T-helper 2 cell treated with Interferon-gamma antibody and Interleukin-4, amounts not matched to agents 5 μg/mL and 100 μg/mL, for 36 hours (primary cell): ENCODE data around the gene SYF2.
"Not testable (repeated sequence)": the region's sequence is repeated elsewhere in the genome, so short reads cannot be mapped to it uniquely, and the experiment has no call there.

Experiments
- DNase-seq: peaks from one replicate; pipeline ENCODE4 v3.0.0; 2021; ENCODE audit warnings: low spot score
- H3K27ac Mint-ChIP-seq: one replicate; pipeline ENCODE4 v1.8.0; 2021; ENCODE audit warnings: mild to moderate bottlenecking, mixed read lengths
- H3K27me3 Mint-ChIP-seq: one replicate; pipeline ENCODE4 v1.8.0; 2021; ENCODE audit warnings: low read depth, mixed read lengths
- H3K36me3 Mint-ChIP-seq: one replicate; pipeline ENCODE4 v1.8.0; 2021; ENCODE audit warnings: low read depth, mixed read lengths
- H3K4me1 Mint-ChIP-seq: one replicate; pipeline ENCODE4 v1.8.0; 2021; ENCODE audit warnings: low read depth, mixed read lengths
- H3K4me3 Mint-ChIP-seq: one replicate; pipeline ENCODE4 v1.8.0; 2022; ENCODE audit warnings: mild to moderate bottlenecking, moderate library complexity, mixed read lengths
- H3K9me3 Mint-ChIP-seq: one replicate; pipeline ENCODE4 v1.8.0; 2021; ENCODE audit warnings: mixed read lengths

SYF2 gene

DNA sequence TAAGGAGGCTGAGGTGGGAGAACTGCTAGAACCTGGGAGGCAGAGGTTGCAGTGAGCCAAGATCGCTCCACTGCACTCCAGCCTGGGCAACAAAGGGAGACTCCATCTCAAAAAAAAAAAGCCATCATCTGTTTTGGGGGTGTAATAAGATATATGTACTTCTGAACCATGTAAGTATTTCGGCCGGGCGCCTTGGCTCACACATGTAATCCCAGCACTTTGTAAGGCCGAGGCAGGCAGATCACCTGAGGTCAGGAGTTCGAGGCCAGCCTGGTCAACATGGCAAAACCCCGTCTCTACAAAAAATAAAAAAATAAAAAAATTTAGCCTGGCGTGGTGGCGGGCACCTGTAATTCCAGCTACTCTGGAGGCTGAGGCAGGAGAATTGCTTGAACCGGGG lies 3.1 kb upstream of the SYF2 start:
- not testable (repeated sequence) for H3K27me3 Mint-ChIP-seq, H3K27ac Mint-ChIP-seq, H3K9me3 Mint-ChIP-seq, DNase-seq, H3K4me3 Mint-ChIP-seq
- Mint-ChIP-seq H3K4me1 (peaks cover 25% of the 10 kb centered on the region), H3K36me3 (peaks cover 23% of the 10 kb centered on the region)

DNA sequence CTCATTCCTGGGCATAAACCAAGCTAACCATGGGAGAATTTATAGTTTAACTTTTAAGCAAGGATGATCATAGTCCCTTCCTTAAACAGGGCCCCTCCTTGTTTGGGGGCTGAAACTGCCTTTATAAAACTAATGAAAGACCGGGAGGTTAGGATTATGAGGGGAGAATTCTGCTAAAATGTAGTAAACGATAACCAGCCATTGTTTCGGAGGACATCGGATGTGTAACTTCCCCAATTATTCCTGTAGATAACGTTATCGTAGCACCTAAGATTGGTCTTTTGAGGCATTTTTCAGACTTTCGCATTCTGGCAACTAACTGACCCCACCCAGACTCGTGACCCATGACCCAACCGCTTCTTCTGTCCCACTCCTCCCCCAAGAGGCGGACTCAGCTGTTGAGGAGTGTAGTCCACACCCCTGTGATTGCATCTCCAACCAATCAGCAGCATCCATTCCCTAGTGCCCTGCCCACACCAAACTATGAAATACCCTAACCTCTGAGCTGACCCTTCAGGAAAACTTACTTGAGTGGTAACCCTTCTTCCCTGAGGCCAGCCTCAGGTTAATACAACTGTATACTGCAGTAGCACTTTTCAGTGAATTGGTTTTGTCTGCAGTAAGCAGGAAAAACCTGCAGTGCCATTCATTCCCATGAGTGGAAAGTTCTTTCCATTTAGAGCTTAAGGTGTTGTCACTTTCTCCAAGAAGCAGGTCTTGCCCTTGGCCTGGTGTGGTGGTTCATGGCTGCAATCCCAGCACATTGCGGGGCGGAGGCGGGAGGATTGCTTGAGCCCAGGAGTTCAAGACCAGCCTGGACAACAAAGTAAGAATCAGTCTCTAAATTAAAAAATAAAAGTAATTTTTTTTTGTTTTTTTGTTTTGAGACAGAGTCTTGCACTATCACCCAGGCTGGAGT lies 823 bp upstream of the SYF2 start:
- Mint-ChIP-seq H3K27ac (no peak overlapping the region), H3K27me3 (no peaks in the 10 kb centered on the region), H3K9me3 (no peaks in the 10 kb centered on the region), H3K4me1 (peaks cover 20% of the 10 kb centered on the region), H3K36me3 (peaks cover 26% of the 10 kb centered on the region), H3K4me3 (no peak overlapping the region)
- peak; percentile 71 for DNase-seq

DNA sequence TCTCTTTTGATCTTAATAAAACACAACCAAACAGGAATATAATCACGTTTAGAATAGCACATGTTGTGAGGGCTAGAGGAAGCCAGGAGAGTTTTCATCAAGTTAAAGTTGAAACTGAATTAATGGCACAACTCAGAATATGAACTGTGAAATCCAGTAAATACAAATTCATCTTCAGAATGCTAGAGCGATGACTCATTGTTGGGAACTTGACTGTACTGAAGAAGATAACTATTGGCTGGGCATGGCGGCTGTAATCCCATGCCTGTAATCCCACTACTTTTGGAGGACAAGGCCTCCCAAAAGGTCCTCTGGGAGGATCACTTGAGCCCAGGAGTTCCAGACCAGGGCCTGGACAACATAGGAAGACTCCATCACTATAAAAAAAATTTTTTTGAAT lies 8.8 kb downstream of the SYF2 start:
- Mint-ChIP-seq H3K27me3 (no peaks in the 10 kb centered on the region), H3K27ac (no peak overlapping the region), H3K4me3 (no peak overlapping the region), H3K9me3 (no peaks in the 10 kb centered on the region), H3K4me1 (peaks cover 2% of the 10 kb centered on the region), H3K36me3 (peaks cover 38% of the 10 kb centered on the region)
- DNase-seq: no peak

DNA sequence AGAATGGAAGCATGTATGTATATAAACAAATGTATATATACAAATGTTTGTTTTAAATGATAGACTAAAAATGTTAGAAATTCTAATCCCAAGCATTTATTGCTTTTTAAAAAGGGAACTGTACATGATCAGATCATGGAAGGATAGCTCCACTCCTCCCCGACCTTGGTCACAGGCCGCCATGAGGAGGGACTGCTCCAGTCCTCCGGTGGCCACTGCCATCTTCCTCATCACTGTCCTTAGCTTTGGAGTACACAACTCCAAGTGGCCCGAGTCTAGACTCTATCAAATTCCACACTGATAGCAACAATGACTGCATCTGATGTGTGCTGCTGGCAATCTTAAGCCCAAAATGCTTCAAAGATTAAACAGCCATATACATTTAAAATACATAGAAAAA lies 9.7 kb downstream of the SYF2 start:
- no peaks in the 10 kb centered on the region for H3K4me1 Mint-ChIP-seq
- H3K4me3 Mint-ChIP-seq: no peak overlapping the region
- peaks cover 35% of the 10 kb centered on the region for H3K36me3 Mint-ChIP-seq
- DNase-seq: no peak
- H3K27ac Mint-ChIP-seq: no peak overlapping the region
- no peaks in the 10 kb centered on the region for H3K27me3 Mint-ChIP-seq
- H3K9me3 Mint-ChIP-seq: no peaks in the 10 kb centered on the region

DNA sequence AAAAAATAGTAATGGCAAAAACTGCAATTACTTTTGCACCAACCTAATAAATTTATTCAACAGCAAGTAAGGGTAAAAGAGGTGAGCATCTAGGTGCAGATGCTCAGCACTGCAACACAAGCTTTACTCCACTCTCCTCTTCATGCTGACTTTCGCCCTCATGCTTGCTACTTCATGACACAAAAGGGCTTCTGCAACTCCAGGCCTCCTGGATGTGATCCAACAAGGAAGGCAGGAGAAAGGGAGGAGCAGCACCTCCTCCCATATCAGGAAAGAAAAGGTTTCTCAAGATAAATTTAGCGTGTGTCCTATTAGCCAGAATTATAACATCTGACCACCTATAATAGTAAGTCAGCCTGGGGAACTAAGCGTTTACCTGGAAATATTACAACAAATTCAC lies 11.6 kb downstream of the SYF2 start:
- H3K4me3 Mint-ChIP-seq: no peak overlapping the region
- H3K9me3 Mint-ChIP-seq: no peaks in the 10 kb centered on the region
- peaks cover 4% of the 10 kb centered on the region for H3K4me1 Mint-ChIP-seq
- H3K27ac Mint-ChIP-seq: no peak overlapping the region
- peaks cover 24% of the 10 kb centered on the region for H3K36me3 Mint-ChIP-seq
- no peaks in the 10 kb centered on the region for H3K27me3 Mint-ChIP-seq
- DNase-seq: no peak

DNA sequence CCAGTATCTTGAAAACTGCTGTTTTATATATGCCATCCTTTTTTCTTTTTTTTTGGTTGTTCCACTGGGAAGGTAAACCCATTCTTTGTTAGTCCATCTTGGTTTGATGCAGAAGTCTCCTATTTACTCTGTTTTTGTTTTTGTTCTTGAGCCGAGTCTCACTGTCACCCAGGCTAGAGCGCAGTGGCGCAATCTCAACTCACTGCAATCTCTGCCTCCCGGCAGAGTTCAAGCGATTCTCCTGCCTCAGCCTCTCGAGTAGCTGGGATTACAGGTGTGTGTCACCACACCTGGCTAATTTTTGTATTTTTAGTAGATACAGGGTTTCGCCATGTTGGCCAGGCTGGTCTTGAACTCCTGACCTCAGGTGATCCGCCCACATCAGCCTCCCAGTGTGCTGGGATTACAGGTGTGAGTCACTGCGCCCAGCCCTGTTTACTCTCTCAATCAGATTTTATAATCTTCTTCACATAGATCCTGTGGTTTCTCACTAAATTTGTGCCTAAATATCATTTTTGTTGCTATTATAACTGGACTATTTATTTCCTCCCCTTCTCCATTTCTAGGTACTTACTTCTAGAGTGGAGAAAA lies 12.5 kb downstream of the SYF2 start:
- Mint-ChIP-seq H3K9me3 (no peaks in the 10 kb centered on the region), H3K4me1 (peaks cover 6% of the 10 kb centered on the region), H3K4me3 (no peak overlapping the region), H3K27ac (no peak overlapping the region), H3K36me3 (peaks cover 20% of the 10 kb centered on the region), H3K27me3 (no peaks in the 10 kb centered on the region)
- DNase-seq: no peak

DNA sequence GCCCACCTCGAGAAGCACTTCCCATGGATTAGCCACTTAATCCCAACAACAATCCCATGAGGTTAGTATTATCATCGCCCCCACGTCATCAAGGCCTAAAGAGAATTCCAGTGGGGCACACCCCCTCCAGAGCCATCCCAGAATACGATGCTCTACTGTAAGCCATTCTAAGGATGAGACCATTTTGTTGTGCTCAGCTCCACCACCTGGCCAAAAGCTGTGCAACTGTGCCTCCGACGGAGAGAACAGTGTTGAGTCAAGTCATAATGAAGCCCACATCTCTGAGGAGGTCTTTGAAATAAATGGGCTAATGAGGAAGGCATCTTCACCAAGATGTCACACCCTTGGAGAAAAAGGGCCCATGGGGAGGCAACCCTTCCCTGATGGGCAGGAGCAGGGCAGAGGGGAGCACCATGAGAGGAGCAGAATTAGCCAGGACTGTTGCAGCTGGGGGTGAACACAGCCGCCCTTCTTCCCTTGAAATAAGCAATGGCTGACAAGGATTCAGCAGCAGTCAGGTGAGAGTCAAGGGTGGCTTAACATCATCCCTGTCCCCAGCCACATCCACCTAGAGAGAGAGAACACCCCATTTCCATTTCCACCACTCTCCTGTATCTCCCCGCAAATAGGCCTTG lies 14.6 kb downstream of the SYF2 start:
- H3K4me3 Mint-ChIP-seq: no peak overlapping the region

DNA sequence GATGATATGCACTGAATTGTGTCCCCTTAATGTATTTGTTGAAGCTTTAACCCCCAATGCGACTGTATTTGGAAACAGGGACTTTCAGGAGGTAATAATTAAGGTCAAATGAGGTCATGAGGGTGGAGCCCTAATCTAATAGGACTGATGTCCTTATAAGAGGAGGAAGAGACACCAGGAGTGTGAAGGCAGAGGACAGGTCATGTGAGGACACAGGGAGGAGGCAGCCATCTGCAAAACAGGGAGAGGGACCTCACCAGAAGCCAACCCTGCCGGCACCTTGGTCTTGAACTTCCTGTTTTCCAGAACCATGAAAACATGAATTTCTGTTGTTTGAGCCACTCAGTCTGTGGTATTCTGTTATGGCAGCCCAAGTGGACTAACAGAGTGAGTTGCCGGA lies 15.3 kb downstream of the SYF2 start:
- no peak overlapping the region for H3K4me3 Mint-ChIP-seq
- DNase-seq: no peak
- no peak overlapping the region for H3K27ac Mint-ChIP-seq
- H3K36me3 Mint-ChIP-seq: peaks cover 6% of the 10 kb centered on the region
- no peaks in the 10 kb centered on the region for H3K9me3 Mint-ChIP-seq
- peaks cover 6% of the 10 kb centered on the region for H3K4me1 Mint-ChIP-seq
- H3K27me3 Mint-ChIP-seq: peaks cover 2% of the 10 kb centered on the region

More for the DNA sequence above, 14.6 kb downstream of the SYF2 start:
- peaks cover 6% of the 10 kb centered on the region for H3K4me1 Mint-ChIP-seq
- no peak for DNase-seq
- peaks cover 10% of the 10 kb centered on the region for H3K36me3 Mint-ChIP-seq
- peaks cover under 1% of the 10 kb centered on the region for H3K27me3 Mint-ChIP-seq
- no peak overlapping the region for H3K27ac Mint-ChIP-seq
- no peaks in the 10 kb centered on the region for H3K9me3 Mint-ChIP-seq

DNA sequence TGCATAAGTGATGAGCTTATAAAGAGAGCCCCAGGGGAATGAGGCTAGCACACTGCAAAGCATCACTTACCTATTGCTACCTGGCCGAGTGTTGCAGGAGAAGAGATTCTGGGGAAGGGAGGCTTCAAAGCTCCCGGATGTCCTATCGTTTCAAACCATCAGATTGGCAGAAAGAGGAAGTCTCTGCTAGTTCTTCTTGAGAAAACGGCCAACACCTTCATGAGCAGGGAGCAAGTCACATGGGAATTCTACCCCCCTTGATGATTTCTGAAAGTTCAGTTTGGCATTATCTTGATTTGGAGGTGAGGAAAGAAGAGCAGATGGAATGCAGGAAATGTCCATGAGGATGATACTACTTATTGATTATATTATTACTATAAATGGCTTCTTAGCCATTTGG lies 16.2 kb downstream of the SYF2 start:
- peaks cover 4% of the 10 kb centered on the region for H3K27me3 Mint-ChIP-seq

DNA sequence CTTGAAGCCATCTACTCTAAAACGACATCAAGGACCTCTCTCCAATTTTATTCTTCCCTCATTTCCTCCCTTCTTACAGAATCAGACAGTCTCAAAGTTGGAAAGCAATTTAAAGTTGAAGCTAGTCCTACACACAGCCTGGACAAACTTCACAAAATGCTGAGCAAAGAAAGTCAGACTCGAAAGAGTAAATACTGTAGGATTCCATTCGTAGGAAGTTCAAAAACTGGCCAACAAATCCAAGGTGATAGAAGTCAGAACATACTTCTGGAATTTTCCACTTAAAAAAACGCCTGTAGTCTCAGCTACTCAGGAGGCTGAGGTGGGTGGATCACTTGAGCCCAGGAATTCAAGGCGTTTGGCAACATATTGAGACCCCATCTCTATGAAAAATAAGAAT lies 19.6 kb downstream of the SYF2 start:
- H3K4me1 Mint-ChIP-seq: peaks cover 6% of the 10 kb centered on the region
- H3K36me3 Mint-ChIP-seq: no peaks in the 10 kb centered on the region
- no peak for DNase-seq
- no peak overlapping the region for H3K4me3 Mint-ChIP-seq
- no peak overlapping the region for H3K27ac Mint-ChIP-seq
- H3K9me3 Mint-ChIP-seq: no peaks in the 10 kb centered on the region
- H3K27me3 Mint-ChIP-seq: peaks cover 6% of the 10 kb centered on the region

More for the DNA sequence above, 16.2 kb downstream of the SYF2 start:
- H3K9me3 Mint-ChIP-seq: no peaks in the 10 kb centered on the region
- no peak overlapping the region for H3K4me3 Mint-ChIP-seq
- DNase-seq: no peak
- H3K36me3 Mint-ChIP-seq: peaks cover 2% of the 10 kb centered on the region
- no peak overlapping the region for H3K27ac Mint-ChIP-seq
- peaks cover 6% of the 10 kb centered on the region for H3K4me1 Mint-ChIP-seq

DNA sequence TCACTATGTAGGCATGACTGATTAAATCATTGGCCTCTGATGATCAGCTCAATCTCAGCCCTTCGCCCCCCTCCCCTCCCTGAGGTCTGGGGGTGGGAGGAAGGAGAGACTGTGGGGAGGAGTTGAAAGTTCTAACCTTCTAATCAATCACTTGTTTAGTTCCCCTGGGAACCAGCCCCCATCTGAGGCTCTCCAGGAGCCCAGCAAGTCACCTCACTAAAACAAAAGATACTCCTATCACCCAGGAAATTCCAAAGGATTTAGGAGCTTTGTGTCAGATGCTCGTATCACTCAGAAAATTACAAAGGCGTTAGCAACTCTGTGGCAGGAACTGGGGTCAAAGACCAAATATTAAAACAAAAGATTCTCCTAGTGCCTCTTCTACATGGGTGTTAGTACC lies 21.6 kb downstream of the SYF2 start:
- Mint-ChIP-seq H3K9me3 (no peaks in the 10 kb centered on the region), H3K4me3 (no peak overlapping the region), H3K4me1 (peaks cover 2% of the 10 kb centered on the region), H3K27ac (no peak overlapping the region), H3K27me3 (peaks cover 9% of the 10 kb centered on the region), H3K36me3 (no peaks in the 10 kb centered on the region)
- no peak for DNase-seq

DNA sequence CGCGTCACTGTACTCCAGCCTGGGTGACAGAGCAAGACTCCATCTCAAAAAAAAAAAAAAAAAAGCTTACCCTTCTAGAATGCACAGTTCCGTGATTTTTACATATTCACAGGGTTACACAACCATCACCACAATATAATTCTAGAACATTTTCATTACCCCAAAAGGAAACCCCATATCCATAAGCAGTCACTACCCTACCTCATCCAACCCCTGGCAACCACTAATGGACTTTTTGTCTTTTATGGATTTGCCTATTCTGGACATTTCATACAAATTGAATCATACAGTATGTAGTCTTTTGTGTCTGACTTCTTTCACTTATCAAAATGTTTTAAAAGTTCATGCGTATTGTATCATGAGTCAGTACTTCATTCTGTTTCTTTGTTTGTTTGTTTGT lies 22.8 kb downstream of the SYF2 start:
- H3K4me1 Mint-ChIP-seq: no peaks in the 10 kb centered on the region

DNA sequence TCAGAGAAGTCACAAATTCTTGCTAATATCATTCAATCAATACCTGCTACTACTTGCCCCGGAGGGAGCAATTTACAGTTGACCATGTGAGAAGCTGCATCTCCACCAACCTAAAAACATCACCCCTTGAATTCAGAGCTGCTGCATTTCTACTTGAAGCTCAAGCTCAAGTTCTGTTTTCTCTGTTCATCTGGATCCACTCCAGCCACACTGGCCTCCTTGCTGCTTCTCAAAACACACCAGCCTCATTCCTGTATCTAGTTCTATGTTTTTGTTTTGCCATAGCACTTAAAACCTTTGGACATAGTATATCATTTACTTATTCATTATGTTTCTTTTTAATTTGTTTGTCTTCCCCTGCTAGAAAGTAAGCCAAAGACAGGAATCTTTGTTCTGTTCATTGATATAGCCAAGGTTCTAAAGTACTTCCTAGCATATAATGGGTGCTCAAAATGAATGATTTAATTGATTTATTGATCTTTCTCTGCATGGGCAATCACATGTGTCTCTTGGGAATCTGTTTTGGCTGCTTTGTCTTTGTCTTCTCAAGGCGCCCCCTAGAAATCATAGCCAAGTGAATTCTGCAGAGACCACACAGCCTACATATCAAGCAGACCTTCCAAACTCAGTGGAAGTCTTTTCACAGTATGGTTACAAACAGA lies 23.6 kb downstream of the SYF2 start:
- no peak for DNase-seq
- no peak overlapping the region for H3K4me3 Mint-ChIP-seq

More for the DNA sequence above, 22.8 kb downstream of the SYF2 start:
- no peak for DNase-seq
- Mint-ChIP-seq H3K27me3 (peaks cover 16% of the 10 kb centered on the region), H3K27ac (no peak overlapping the region), H3K4me3 (no peak overlapping the region), H3K36me3 (no peaks in the 10 kb centered on the region), H3K9me3 (no peaks in the 10 kb centered on the region)

DNA sequence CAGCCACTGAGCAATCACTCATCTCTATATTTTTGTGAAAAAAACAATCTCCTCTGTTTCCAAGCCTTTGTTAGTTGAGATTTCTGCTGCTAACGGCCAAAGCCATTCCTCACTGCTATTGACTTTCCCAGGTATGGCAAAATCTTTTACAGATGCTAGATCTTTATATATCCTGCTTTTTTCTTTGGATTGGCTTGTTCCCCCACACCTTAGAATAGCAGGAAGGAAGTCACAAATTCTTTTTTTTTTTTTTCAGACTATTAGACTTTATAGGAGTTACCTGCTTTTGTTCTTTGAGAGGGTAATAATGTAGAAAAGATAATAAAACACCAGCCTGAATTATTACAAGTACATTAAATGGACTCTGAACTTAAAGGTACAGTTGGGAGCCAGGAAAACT lies 24.2 kb downstream of the SYF2 start:
- no peak overlapping the region for H3K4me3 Mint-ChIP-seq
- H3K9me3 Mint-ChIP-seq: no peaks in the 10 kb centered on the region
- no peaks in the 10 kb centered on the region for H3K4me1 Mint-ChIP-seq
- H3K36me3 Mint-ChIP-seq: no peaks in the 10 kb centered on the region
- DNase-seq: no peak
- H3K27me3 Mint-ChIP-seq: peaks cover 18% of the 10 kb centered on the region
- H3K27ac Mint-ChIP-seq: no peak overlapping the region

More for the DNA sequence above, 23.6 kb downstream of the SYF2 start:
- Mint-ChIP-seq H3K9me3 (no peaks in the 10 kb centered on the region), H3K36me3 (no peaks in the 10 kb centered on the region), H3K27ac (no peak overlapping the region), H3K27me3 (peaks cover 18% of the 10 kb centered on the region), H3K4me1 (no peaks in the 10 kb centered on the region)
